GM12878 (cell line): ENCODE data around the gene SNX8. TPM values are rescaled to one million over a fixed set of nuclear protein-coding genes. Genes with fewer than 3 reads are reported as not detected.

Experiments
- ATAC-seq: fragments of 200-7000 bp; cut with Tn5 transposase; 3 replicates; pipeline ENCODE4 v1.9.1; 2020; ENCODE audit warnings: mild to moderate bottlenecking, moderate library complexity
- BruUV-seq: library from RNA; stranded (reverse); fragments of 400-500 nt; replicated peaks from 2 replicates; lab custom pipeline; 2021; lab: Mats Ljungman, UMichigan
- CTCF ChIA-PET: fragments of 300-600 bp; sonication (Branson Sonifier 250); formaldehyde crosslinking; extraction: SDS; loops from one replicate; lab custom pipeline; 2021; ENCODE audit warnings: inconsistent platforms; lab: Yijun Ruan, JAX
- POLR2A ChIA-PET: fragments of 350-600 bp; formaldehyde crosslinking; extraction: SDS; loops from one replicate; lab custom pipeline; 2021; ENCODE audit warnings: inconsistent platforms; lab: Charles Lee
- RAD21 ChIA-PET: fragments of 300-600 bp; sonication (Branson Sonifier 250); formaldehyde crosslinking; loops from one replicate; lab custom pipeline; 2023; ENCODE audit warnings: antibody characterized with exemption; ENCODE audit not compliant: unreplicated experiment; lab: Charles Lee
- SMC1A ChIA-PET: fragments of 300-600 bp; sonication (Branson Sonifier 250); formaldehyde crosslinking; loops from one replicate; lab custom pipeline; 2023; ENCODE audit not compliant: unreplicated experiment, uncharacterized antibody; lab: Charles Lee
- DNase-seq: peaks from one replicate; pipeline ENCODE4 v3.0.0-alpha.2; 2011; ENCODE audit warnings: low read depth, low spot score
- FAIRE-seq: peaks from 3 replicates; lab custom pipeline; 2011; peaks lifted over from hg19 to GRCh38; lab: Jason Lieb, UNC
- H2AFZ ChIP-seq: 2 replicates; pipeline ENCODE4 v1.6.0; 2011; ENCODE audit warnings: low read depth, low read length, control low read depth; ENCODE audit not compliant: control insufficient read depth
- H3K27ac ChIP-seq: 2 replicates; pipeline ENCODE4 v1.5.1; 2011; ENCODE audit warnings: control low read depth; ENCODE audit not compliant: control insufficient read depth, insufficient read depth
- H3K27me3 ChIP-seq, 2 experiments: replicated peaks in 1 of 2; 2 replicates each; pipeline versions ENCODE4 v1.6.0 to v1.6.1; 2011; ENCODE audit warnings: low read length in 1 of 2; ENCODE audit not compliant: control insufficient read depth in 2 of 2, insufficient read depth in 2 of 2
- H3K36me3 ChIP-seq, 2 experiments: 2 replicates each; pipeline ENCODE4 v1.5.1; 2011; ENCODE audit warnings: low read length in 1 of 2; ENCODE audit not compliant: control insufficient read depth in 2 of 2, insufficient read depth in 2 of 2
- H3K4me1 ChIP-seq: 2 replicates; pipeline ENCODE4 v1.6.1; 2011; ENCODE audit warnings: mild to moderate bottlenecking, low read length, moderate library complexity, mixed read lengths; ENCODE audit not compliant: control insufficient read depth, insufficient read depth
- H3K4me2 ChIP-seq: 2 replicates; pipeline ENCODE4 v1.6.0; 2011; ENCODE audit warnings: control low read depth; ENCODE audit not compliant: control insufficient read depth, insufficient read depth
- H3K4me3 ChIP-seq: fragments of 200-600 bp; sonication (generic); 2 replicates; pipeline ENCODE4 v1.5.1; 2016
- H3K79me2 ChIP-seq: 2 replicates; pipeline ENCODE4 v1.6.0; 2011; ENCODE audit warnings: low read length; ENCODE audit not compliant: control insufficient read depth, insufficient read depth
- H3K9ac ChIP-seq: 2 replicates; pipeline ENCODE4 v1.8.0; 2011; ENCODE audit warnings: low read length, control low read depth, mixed read lengths; ENCODE audit not compliant: control insufficient read depth, insufficient read depth
- H3K9me3 ChIP-seq: replicated peaks from 3 replicates; pipeline ENCODE4 v1.5.1; 2011; ENCODE audit warnings: mild to moderate bottlenecking, low read length; ENCODE audit not compliant: control insufficient read depth, insufficient read depth
- H4K20me1 ChIP-seq: 2 replicates; pipeline ENCODE4 v1.6.0; 2011; ENCODE audit not compliant: control insufficient read depth, insufficient read depth
- BMI1 ChIP-seq: fragments of 450-650 bp; IDR thresholded peaks from 2 replicates; pipeline ENCODE4 v1.6.1; 2016; ENCODE audit warnings: mild to moderate bottlenecking, moderate library complexity, borderline replicate concordance
- CHD1 ChIP-seq: IDR thresholded peaks from 2 replicates; pipeline ENCODE4 v1.6.1; 2012; ENCODE audit warnings: low read depth, low read length, improper control_type of control experiment
- ESRRA ChIP-seq: IDR thresholded peaks from 2 replicates; pipeline ENCODE4 v1.6.1; 2012; ENCODE audit warnings: mild to moderate bottlenecking, low read length, improper control_type of control experiment
- GABPA ChIP-seq: IDR thresholded peaks from 2 replicates; pipeline ENCODE4 v1.6.1; 2014; ENCODE audit warnings: antibody characterized with exemption, low read depth, mild to moderate bottlenecking, inconsistent platforms
- HDAC2 ChIP-seq: fragments of 200-600 bp; sonication (generic); IDR thresholded peaks from 2 replicates; pipeline ENCODE4 v1.6.1; 2017
- HDGF ChIP-seq: fragments of 450-650 bp; IDR thresholded peaks from 2 replicates; pipeline ENCODE4 v1.6.1; 2016; ENCODE audit warnings: antibody characterized with exemption
- NBN ChIP-seq: fragments of 450-650 bp; IDR thresholded peaks from 2 replicates; pipeline ENCODE4 v1.6.1; 2016
- NFIC ChIP-seq: IDR thresholded peaks from 2 replicates; pipeline ENCODE4 v1.6.1; 2012; ENCODE audit warnings: low read depth, mild to moderate bottlenecking, inconsistent platforms, low read length, moderate library complexity
- NR2F1 ChIP-seq: fragments of 450-650 bp; conservative IDR thresholded peaks from 2 replicates; pipeline ENCODE4 v1.6.1; 2017; ENCODE audit warnings: mild to moderate bottlenecking
- RFX5 ChIP-seq: IDR thresholded peaks from 2 replicates; pipeline ENCODE4 v1.6.1; 2011; ENCODE audit warnings: low read depth, low read length, improper control_type of control experiment
- TARDBP ChIP-seq: IDR thresholded peaks from 2 replicates; pipeline ENCODE4 v1.6.1; 2016; ENCODE audit warnings: borderline replicate concordance
- TBL1XR1 ChIP-seq: IDR thresholded peaks from 2 replicates; pipeline ENCODE4 v1.6.1; 2012; ENCODE audit warnings: low read depth, low read length, improper control_type of control experiment
- ZNF622 ChIP-seq: fragments of 450-650 bp; IDR thresholded peaks from 2 replicates; pipeline ENCODE4 v1.6.1; 2017; ENCODE audit warnings: mild to moderate bottlenecking, inconsistent platforms
- WGBS: methylation state at CpG from one replicate; pipeline ENCODE4 v1.1.6; 2016; ENCODE audit warnings: low lambda C conversion rate; ENCODE audit not compliant: insufficient replicate concordance, insufficient coverage; ENCODE audit errors: missing lambda C conversion rate; 5-methylcytosine and 5-hydroxymethylcytosine counted together
- in situ Hi-C: fragments of 300-500 bp; cut with MboI; formaldehyde crosslinking; loops from 9 replicates; pipeline ENCODE4 v1.14.3; 2018; ENCODE audit warnings: mixed read lengths
- intact Hi-C: fragments of 100-400 bp; cut with micrococcal nuclease; formaldehyde crosslinking; loops from one replicate; pipeline ENCODE4 v1.14.2; 2022; ENCODE audit not compliant: unreplicated experiment
- polyA plus RNA-seq, 11 experiments: library from polyadenylated mRNA; depleted of rRNA in 4 of 11; unstranded in 6 of 11; stranded (reverse) in 5 of 11; fragments of >200 nt; fragmentation: Nextera tagmentation in 4 of 11; fragmentation: Illumina TruSeq in 1 of 11; extraction: Ambion mirVana in 4 of 11; extraction: Trizol in 1 of 11; gene quantifications; 1 replicate in 1 of 11; 2 replicates in 10 of 11; pipeline versions ENCODE4 v1.2.1 to v1.2.3, GENCODE V29; 2011 to 2016; ENCODE audit warnings: inconsistent platforms in 2 of 11, missing spikeins in 2 of 11, low read depth in 1 of 11
- total RNA-seq, 4 experiments: library from RNA; depleted of rRNA in 3 of 4; stranded (reverse); fragments of >200 nt in 3 of 4; fragmentation: Illumina TruSeq in 1 of 4; extraction: Trizol in 1 of 4; gene quantifications; 2 replicates each; pipeline versions ENCODE4 v1.2.1 to v1.2.3, GENCODE V29; 2013 to 2021
- TF ChIP-seq, protein P1 (sequence below): fragments of 450-650 bp; IDR thresholded peaks from 2 replicates; pipeline ENCODE4 v1.6.1; 2016; ENCODE audit warnings: mild to moderate bottlenecking
- TF ChIP-seq, protein P2 (sequence below): fragments of 450-650 bp; IDR thresholded peaks from 2 replicates; pipeline ENCODE4 v1.6.1; 2018; ENCODE audit warnings: mild to moderate bottlenecking, low read depth, moderate library complexity; ENCODE audit not compliant: partially characterized antibody
- TF ChIP-seq, protein P3 (sequence below): fragments of 450-650 bp; IDR thresholded peaks from 2 replicates; pipeline ENCODE4 v1.6.1; 2017; ENCODE audit warnings: antibody characterized with exemption, mild to moderate bottlenecking, moderate library complexity

The SNX8 gene
- total and polyA plus RNA-seq, 10 of the 15 experiments (the other 5 are each of a cell fraction or from before 2014, with no cell fraction given): 6.4 to 210 (median 97.6) TPM

DNA sequence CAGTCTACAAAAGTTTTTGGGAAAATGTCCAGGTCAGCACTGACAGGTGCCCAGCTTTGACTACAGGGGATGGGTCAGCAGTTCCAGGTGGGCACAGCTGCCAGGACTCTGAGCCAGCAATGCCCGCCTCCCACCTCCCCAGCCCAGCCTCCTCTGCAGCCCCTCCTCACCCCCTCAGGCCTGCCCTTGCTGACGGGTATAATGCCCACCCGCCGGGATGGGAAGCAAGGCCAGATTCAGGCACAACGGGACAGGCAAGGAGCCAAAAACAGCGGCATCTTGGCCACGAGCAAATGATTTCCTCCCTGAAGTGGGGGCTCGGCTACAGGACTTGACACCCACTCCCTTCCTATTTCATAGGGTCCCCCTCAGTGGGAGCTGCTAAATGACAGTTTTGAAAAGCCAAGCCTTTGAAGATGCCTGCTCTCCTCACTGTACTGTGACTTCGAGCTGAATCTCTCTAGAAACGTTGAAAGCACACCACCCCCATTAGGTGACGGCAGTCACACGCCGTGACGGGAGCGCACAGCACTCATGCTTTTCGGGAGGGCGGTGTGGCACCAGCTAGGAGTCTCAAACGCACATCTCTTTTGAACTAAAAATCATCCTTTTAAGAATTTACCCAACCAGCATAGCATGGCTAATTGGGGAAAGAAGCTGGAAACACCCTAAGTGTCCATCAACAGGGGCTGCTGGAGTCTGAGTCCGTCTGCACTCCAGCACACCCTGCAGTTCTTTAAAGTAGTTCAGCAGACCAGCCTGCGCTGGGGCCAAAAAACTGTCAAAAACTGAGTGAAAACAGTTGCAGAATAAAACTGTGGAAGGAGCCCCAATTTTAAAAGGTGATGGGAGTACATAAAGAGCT is 111.1 kb downstream of the SNX8 start:
- TF ChIP-seq, protein P1, sequence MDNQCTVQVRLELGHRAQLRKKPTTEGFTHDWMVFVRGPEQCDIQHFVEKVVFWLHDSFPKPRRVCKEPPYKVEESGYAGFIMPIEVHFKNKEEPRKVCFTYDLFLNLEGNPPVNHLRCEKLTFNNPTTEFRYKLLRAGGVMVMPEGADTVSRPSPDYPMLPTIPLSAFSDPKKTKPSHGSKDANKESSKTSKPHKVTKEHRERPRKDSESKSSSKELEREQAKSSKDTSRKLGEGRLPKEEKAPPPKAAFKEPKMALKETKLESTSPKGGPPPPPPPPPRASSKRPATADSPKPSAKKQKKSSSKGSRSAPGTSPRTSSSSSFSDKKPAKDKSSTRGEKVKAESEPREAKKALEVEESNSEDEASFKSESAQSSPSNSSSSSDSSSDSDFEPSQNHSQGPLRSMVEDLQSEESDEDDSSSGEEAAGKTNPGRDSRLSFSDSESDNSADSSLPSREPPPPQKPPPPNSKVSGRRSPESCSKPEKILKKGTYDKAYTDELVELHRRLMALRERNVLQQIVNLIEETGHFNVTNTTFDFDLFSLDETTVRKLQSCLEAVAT: no peak
- TF ChIP-seq NR2F1: no peak
- TF ChIP-seq NBN: no peak
- no peak for TF ChIP-seq TARDBP
- no peak for TF ChIP-seq TBL1XR1
- no peak for TF ChIP-seq GABPA
- no peak for TF ChIP-seq HDGF
- TF ChIP-seq HDAC2: no peak
- TF ChIP-seq, protein P2, sequence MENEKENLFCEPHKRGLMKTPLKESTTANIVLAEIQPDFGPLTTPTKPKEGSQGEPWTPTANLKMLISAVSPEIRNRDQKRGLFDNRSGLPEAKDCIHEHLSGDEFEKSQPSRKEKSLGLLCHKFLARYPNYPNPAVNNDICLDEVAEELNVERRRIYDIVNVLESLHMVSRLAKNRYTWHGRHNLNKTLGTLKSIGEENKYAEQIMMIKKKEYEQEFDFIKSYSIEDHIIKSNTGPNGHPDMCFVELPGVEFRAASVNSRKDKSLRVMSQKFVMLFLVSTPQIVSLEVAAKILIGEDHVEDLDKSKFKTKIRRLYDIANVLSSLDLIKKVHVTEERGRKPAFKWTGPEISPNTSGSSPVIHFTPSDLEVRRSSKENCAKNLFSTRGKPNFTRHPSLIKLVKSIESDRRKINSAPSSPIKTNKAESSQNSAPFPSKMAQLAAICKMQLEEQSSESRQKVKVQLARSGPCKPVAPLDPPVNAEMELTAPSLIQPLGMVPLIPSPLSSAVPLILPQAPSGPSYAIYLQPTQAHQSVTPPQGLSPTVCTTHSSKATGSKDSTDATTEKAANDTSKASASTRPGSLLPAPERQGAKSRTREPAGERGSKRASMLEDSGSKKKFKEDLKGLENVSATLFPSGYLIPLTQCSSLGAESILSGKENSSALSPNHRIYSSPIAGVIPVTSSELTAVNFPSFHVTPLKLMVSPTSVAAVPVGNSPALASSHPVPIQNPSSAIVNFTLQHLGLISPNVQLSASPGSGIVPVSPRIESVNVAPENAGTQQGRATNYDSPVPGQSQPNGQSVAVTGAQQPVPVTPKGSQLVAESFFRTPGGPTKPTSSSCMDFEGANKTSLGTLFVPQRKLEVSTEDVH: no peak
- no peak for TF ChIP-seq ESRRA
- TF ChIP-seq RFX5: no peak
- TF ChIP-seq, protein P3, sequence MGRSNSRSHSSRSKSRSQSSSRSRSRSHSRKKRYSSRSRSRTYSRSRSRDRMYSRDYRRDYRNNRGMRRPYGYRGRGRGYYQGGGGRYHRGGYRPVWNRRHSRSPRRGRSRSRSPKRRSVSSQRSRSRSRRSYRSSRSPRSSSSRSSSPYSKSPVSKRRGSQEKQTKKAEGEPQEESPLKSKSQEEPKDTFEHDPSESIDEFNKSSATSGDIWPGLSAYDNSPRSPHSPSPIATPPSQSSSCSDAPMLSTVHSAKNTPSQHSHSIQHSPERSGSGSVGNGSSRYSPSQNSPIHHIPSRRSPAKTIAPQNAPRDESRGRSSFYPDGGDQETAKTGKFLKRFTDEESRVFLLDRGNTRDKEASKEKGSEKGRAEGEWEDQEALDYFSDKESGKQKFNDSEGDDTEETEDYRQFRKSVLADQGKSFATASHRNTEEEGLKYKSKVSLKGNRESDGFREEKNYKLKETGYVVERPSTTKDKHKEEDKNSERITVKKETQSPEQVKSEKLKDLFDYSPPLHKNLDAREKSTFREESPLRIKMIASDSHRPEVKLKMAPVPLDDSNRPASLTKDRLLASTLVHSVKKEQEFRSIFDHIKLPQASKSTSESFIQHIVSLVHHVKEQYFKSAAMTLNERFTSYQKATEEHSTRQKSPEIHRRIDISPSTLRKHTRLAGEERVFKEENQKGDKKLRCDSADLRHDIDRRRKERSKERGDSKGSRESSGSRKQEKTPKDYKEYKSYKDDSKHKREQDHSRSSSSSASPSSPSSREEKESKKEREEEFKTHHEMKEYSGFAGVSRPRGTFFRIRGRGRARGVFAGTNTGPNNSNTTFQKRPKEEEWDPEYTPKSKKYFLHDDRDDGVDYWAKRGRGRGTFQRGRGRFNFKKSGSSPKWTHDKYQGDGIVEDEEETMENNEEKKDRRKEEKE: no peak
- no peak for TF ChIP-seq NFIC
- TF ChIP-seq ZNF622: no peak
- TF ChIP-seq BMI1: no peak
- no peak for TF ChIP-seq CHD1
- 83% methylated on average over 20 of the region's 20 CpGs for WGBS
- H3K9me3 ChIP-seq: no peaks in the 10 kb centered on the region
- H3K4me2 ChIP-seq: peak overlapping the region; percentile 30; the same call in 1 of the 2 replicates
- H3K4me1 ChIP-seq: peaks cover 9% of the 10 kb centered on the region
- no TSS peak for BruUV-seq
- ChIA-PET SMC1A (interaction anchor here (0.9 to 1.9 kb wide), 3 partner anchors 13 to 103 kb away, joined by 3 to 4 read pairs (median 3); no protein-coding TSS in a partner anchor), RAD21 (interaction anchor here (0.6 to 1.3 kb wide), 5 partner anchors 8 to 146 kb away, joined by 3 to 4 read pairs (median 4); no protein-coding TSS in a partner anchor), CTCF (interaction anchor here (1.3 to 1.8 kb wide), 3 partner anchors 8 to 145 kb away, joined by 4 to 11 read pairs (median 6); no protein-coding TSS in a partner anchor), POLR2A (interaction anchor here (0.6 kb wide), 2 partner anchors 133 to 858 kb away, joined by 4 to 5 read pairs; no protein-coding TSS in a partner anchor)
- H3K36me3 ChIP-seq: peaks cover 10 to 28% of the 10 kb centered on the region in 2 experiments
- no peaks in the 10 kb centered on the region for H4K20me1 ChIP-seq
- no peak overlapping the region for H2AFZ ChIP-seq
- no peaks in the 10 kb centered on the region for H3K27me3 ChIP-seq
- no peaks in the 10 kb centered on the region for H3K79me2 ChIP-seq
- no peak overlapping the region for H3K4me3 ChIP-seq
- no peak for FAIRE-seq
- no peak overlapping the region; the same call in 1 of the 2 replicates for H3K9ac ChIP-seq
- H3K27ac ChIP-seq: no peak overlapping the region
- no peak for DNase-seq
- intact Hi-C loops (loop anchor here (10.0 kb wide), 1 partner anchor 388 kb away; no protein-coding TSS in a partner anchor), in situ Hi-C loops (no loop called here)
- no peak for ATAC-seq
